HS-5 (cell line): ENCODE data around the gene AVPR1B.

Experiments
- DNase-seq: peaks from one replicate; pipeline ENCODE4 v3.0.0-alpha.2; 2012; ENCODE audit warnings: low read depth

AVPR1B gene, protein sequence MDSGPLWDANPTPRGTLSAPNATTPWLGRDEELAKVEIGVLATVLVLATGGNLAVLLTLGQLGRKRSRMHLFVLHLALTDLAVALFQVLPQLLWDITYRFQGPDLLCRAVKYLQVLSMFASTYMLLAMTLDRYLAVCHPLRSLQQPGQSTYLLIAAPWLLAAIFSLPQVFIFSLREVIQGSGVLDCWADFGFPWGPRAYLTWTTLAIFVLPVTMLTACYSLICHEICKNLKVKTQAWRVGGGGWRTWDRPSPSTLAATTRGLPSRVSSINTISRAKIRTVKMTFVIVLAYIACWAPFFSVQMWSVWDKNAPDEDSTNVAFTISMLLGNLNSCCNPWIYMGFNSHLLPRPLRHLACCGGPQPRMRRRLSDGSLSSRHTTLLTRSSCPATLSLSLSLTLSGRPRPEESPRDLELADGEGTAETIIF

DNA sequence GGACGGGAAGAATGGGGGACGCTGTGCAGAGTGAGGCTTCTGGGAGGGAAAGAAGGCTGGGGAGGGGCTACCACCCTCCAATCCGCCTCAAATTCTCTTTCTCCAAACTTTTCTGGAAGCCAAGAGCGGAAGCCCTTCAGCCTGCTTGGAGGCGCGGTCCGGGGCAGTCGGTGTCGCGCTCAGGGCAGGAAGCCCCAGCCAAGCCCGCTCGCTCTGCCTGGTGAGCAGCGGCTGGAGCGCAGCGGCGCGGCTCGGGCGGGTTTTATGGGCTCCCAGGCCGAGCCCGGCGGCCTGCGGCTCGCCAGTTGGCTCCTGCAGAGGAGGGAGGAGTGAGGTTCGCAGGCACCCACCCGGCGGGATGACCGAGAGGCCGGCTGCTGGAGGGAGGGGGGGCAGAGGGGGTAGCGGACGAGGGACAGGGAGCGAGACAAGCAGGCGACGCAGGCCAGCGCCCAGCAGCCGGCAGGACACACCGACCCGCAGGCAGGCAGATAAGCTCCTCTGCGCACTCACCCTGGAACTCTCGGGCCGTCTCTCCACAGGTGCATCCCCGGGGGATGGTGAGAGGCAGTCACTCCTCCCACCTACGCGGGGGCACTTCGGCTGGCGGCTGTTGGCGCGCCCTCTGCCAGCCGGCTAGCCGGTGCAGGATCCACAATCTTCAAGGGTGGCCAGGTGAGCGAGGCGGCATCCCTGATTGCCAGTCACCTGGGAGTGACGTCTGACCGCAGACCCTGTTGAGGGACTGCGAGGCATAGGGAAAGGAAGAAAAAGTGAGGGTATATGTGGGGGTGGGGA is at the start of gene AVPR1B:
TSS of gene AVPR1B (minus strand) at position 238 of the 798 bp plus-strand sequence. CDS start 498 bp downstream, outside the sequence.
- DNase-seq, result no peak

- no peak for DNase-seq
Measured at GRCh38 chr1:206145771-206146290, 28.6 kb upstream of the AVPR1B start.

- DNase-seq, result no peak
Measured at GRCh38 chr1:206144605-206145004, 27.4 kb upstream of the AVPR1B start.

DNA sequence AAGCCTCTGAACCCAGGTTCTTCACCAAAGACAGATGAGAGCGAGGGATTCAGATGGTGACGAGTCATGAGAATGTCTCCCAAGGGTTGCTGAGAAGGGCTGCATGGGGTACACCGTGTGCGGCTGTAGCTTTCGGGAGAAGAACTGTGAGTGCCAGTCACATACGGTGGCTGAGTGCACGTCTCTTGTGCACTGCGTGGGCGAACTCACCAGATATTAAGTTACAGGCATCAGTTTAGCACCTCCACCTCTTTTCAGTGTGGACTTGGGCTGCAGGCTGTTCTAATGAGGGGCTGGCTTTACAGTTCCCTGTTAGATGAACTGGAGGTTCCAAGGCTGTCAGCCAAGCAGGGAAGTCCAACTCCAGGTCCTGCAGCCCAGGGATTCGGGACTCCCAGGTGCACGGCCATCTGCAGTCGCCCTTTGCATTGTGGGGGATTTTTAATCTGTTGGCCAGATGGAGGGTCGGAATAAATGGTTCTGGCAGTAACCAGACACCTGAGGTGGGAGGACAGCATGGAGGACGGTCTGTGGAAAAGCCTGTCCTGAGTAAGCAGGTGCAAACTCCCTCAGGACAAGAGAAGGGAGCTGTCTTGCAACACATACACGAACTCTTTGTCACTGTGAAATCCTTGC is 26.5 kb upstream of the AVPR1B start:
- no peak for DNase-seq

DNA sequence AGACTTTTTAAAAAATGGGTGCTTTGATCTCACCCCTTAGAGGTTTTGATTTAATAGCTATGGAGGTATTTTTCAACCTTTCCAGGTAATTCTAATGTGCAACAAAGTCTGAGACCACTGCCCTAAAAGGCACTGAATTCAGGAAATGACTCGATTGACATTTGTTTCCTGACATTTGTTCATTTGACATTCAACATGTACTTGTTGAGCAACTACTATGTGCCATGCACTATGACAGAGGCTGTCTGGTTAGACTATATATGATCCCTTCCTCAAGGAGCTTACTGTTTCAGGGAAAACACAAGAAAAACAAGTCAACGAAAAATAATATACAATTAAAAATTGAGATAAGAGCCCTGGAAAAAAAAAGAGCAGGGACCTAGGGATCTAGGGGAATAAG is 25.6 kb upstream of the AVPR1B start:
- no peak for DNase-seq

GRCh38 chr1:206142011-206142410 is 24.8 kb upstream of the AVPR1B start:
- DNase-seq, result no peak

- no peak for DNase-seq
Measured at GRCh38 chr1:206136241-206136640, 19.1 kb upstream of the AVPR1B start.

DNA sequence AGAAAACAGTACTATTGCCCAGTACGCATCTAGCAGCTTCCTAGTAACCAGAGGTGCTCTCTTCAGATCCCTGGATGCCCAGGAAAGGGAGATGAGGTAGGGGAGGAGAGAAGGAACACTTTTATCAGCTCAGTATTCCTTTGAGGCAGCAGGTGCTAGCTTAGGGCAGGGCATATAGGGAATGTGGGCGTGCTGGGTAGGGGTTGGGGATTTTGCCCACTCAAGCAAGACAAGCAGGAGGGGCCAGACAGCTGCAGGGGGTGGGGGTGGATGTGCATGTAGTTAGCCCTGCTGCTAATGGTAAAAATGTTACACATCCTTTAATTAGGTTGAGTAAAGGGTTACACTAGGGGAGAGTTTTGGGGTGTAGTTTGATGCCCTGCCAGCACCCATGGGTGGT is 18.1 kb upstream of the AVPR1B start:
- DNase-seq, result no peak

- no peak for DNase-seq
Measured at GRCh38 chr1:206133751-206134415, 16.7 kb upstream of the AVPR1B start.

DNA sequence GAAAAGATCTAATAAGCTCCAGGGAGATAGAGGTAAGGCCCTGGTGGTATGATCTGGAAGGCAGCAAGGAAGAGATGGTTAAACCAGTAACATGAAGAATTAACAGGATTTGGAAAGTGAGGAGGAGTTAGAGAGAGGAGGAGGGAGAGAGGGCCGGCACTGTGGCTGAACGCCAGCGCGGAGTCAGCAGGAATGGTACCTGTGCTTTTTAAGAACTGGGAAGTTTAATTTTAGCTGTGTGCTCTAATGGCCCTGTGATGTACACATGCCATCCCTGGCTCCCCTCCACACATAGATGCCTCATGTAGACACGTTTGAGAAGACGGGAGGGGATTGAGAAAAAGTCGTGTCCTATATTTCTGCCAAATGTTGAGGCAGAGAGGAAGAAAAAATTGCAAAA is 13.8 kb upstream of the AVPR1B start:
- no peak for DNase-seq

GRCh38 chr1:206128196-206128595 is 11.0 kb upstream of the AVPR1B start:
- DNase-seq, result no peak

GRCh38 chr1:206127336-206127735 is 10.1 kb upstream of the AVPR1B start:
- DNase-seq, result no peak

GRCh38 chr1:206125346-206125745 is 8.2 kb upstream of the AVPR1B start:
- DNase-seq, result no peak

DNA sequence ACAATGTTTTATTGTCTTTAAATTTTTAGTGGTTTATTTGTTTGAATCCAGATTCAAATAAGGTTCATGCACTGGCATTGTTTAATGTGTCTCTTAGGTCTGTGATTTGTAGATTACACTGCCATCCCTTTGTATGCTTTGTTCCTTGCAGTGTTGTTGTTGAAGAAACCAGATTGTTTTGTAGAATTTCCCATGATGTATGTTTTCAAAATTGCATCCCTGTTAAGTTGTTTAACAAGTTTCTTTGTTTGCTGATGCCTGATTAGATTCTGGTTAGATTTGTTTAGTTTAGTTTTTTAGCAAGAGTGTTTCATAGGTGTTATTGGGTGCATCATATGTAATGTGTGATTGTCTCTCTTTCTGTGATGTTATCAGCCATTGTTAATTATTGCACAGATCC is 5.5 kb upstream of the AVPR1B start:
- no peak for DNase-seq

- no peak for DNase-seq
Measured at GRCh38 chr1:206121269-206121668, 4.1 kb upstream of the AVPR1B start.

GRCh38 chr1:206120406-206120805 is 3.2 kb upstream of the AVPR1B start:
- no peak for DNase-seq

DNA sequence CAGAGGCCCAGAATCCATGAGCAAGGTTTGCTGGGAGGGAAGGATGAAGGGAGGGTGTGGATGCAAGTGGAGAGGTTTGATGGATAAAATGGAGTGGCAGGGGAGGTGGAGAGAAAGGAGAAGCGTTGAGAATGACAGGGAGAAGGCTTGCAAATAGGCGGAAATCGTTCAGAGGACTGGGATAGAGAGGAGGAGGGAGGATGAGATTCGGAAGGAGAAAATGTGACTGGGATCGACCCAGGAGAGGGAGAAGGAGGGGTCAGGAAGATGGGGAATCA is 376 bp downstream of the AVPR1B start:
- no peak for DNase-seq

DNA sequence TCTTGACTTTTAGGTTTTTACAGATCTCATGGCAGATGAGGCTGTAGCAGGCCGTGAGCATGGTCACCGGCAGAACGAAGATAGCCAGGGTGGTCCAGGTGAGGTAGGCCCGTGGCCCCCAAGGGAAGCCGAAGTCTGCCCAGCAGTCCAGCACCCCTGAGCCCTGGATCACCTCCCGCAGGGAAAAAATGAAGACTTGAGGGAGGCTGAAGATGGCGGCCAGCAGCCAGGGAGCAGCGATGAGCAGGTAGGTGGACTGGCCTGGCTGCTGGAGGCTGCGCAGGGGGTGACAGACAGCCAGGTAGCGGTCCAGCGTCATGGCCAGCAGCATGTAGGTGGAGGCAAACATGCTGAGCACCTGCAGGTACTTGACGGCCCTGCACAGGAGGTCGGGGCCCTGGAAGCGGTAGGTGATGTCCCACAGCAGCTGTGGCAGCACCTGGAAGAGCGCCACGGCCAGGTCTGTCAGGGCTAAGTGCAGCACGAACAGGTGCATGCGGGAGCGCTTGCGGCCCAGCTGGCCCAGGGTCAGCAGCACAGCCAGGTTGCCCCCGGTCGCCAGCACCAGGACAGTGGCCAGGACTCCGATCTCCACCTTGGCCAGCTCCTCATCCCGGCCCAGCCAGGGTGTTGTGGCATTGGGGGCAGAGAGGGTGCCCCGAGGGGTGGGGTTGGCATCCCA is 856 bp downstream of the AVPR1B start:
- no peak for DNase-seq

GRCh38 chr1:206115791-206116190 is 1.4 kb downstream of the AVPR1B start:
- DNase-seq, result no peak

- DNase-seq, result no peak
Measured at GRCh38 chr1:206114692-206115640, 2.2 kb downstream of the AVPR1B start.
